Mononuclear cell (primary cell): Measurements from ENCODE around the gene NUDT12. TPM values are rescaled to one million over a fixed set of nuclear protein-coding genes. Genes with fewer than 3 reads are reported as not detected.

ENCODE experiments used
- H3K27me3 ChIP-seq: 2 replicates; pipeline ENCODE4 v1.6.0; 2011; ENCODE audit warnings: low read length, control low read depth; ENCODE audit not compliant: insufficient read depth
- H3K4me1 ChIP-seq: 2 replicates; pipeline ENCODE4 v1.5.1; 2011; ENCODE audit warnings: mild to moderate bottlenecking, low read length, control low read depth; ENCODE audit not compliant: insufficient read depth
- H3K4me3 ChIP-seq: 2 replicates; pipeline ENCODE4 v1.5.1; 2011; ENCODE audit warnings: mild to moderate bottlenecking, low read length, moderate library complexity
- H3K9me3 ChIP-seq: 2 replicates; pipeline ENCODE4 v1.5.1; 2011; ENCODE audit warnings: low read depth, mild to moderate bottlenecking, control low read depth, low read length
- total RNA-seq: library from RNA; depleted of rRNA; stranded (reverse); fragments of >200 nt; gene quantifications from one replicate; pipeline ENCODE4 v1.2.3, GENCODE V29; 2012

NUDT12 gene
- total RNA-seq, 1 donor: 1.4 TPM

GRCh38 chr5:103569313-103570060, 6.9 kb upstream of the NUDT12 start:
- H3K27me3 ChIP-seq: peaks cover 3% of the 10 kb centered on the region
- no peaks in the 10 kb centered on the region for H3K4me1 ChIP-seq
- H3K9me3 ChIP-seq: no peaks in the 10 kb centered on the region
- no peak overlapping the region for H3K4me3 ChIP-seq

- Histone ChIP-seq H3K27me3 (no peaks in the 10 kb centered on the region), H3K4me3 (no peak overlapping the region), H3K9me3 (no peaks in the 10 kb centered on the region), H3K4me1 (peaks cover 6% of the 10 kb centered on the region)
Measured at GRCh38 chr5:103565719-103566118, 3.1 kb upstream of the NUDT12 start.

GRCh38 chr5:103561685-103562452, 720 bp downstream of the NUDT12 start:
- H3K4me3 ChIP-seq: peak overlapping the region; percentile 45

GRCh38 chr5:103560826-103561225, 1.8 kb downstream of the NUDT12 start:
- no peaks in the 10 kb centered on the region for H3K27me3 ChIP-seq
- no peaks in the 10 kb centered on the region for H3K9me3 ChIP-seq
- H3K4me3 ChIP-seq: no peak overlapping the region
- peaks cover 6% of the 10 kb centered on the region for H3K4me1 ChIP-seq

More at GRCh38 chr5:103561685-103562452, 720 bp downstream of the NUDT12 start:
- Histone ChIP-seq H3K27me3 (no peaks in the 10 kb centered on the region), H3K9me3 (no peaks in the 10 kb centered on the region), H3K4me1 (peaks cover 6% of the 10 kb centered on the region)

GRCh38 chr5:103546858-103547257, 15.7 kb downstream of the NUDT12 start:
- H3K9me3 ChIP-seq: no peaks in the 10 kb centered on the region
- H3K27me3 ChIP-seq: no peaks in the 10 kb centered on the region
- no peaks in the 10 kb centered on the region for H3K4me1 ChIP-seq
- no peak overlapping the region for H3K4me3 ChIP-seq

- H3K4me3 ChIP-seq: no peak overlapping the region
- H3K9me3 ChIP-seq: no peaks in the 10 kb centered on the region
- no peaks in the 10 kb centered on the region for H3K4me1 ChIP-seq
- H3K27me3 ChIP-seq: no peaks in the 10 kb centered on the region
Measured at GRCh38 chr5:103542441-103542840, 20.1 kb downstream of the NUDT12 start.

- Histone ChIP-seq H3K4me1 (no peaks in the 10 kb centered on the region), H3K9me3 (no peaks in the 10 kb centered on the region), H3K4me3 (no peak overlapping the region), H3K27me3 (no peaks in the 10 kb centered on the region)
Measured at GRCh38 chr5:103541569-103541968, 21.0 kb downstream of the NUDT12 start.

- no peaks in the 10 kb centered on the region for H3K27me3 ChIP-seq
- no peak overlapping the region for H3K4me3 ChIP-seq
- H3K4me1 ChIP-seq: no peaks in the 10 kb centered on the region
- H3K9me3 ChIP-seq: no peaks in the 10 kb centered on the region
Measured at GRCh38 chr5:103541114-103541513, 21.5 kb downstream of the NUDT12 start.

- no peak overlapping the region for H3K4me3 ChIP-seq
- no peaks in the 10 kb centered on the region for H3K9me3 ChIP-seq
- H3K4me1 ChIP-seq: no peaks in the 10 kb centered on the region
- no peaks in the 10 kb centered on the region for H3K27me3 ChIP-seq
Measured at GRCh38 chr5:103539376-103540330, 22.9 kb downstream of the NUDT12 start.

GRCh38 chr5:103532086-103532734, 30.4 kb downstream of the NUDT12 start:
- Histone ChIP-seq H3K9me3 (no peaks in the 10 kb centered on the region), H3K27me3 (no peaks in the 10 kb centered on the region), H3K4me3 (no peak overlapping the region), H3K4me1 (no peaks in the 10 kb centered on the region)

GRCh38 chr5:103526164-103526915, 36.2 kb downstream of the NUDT12 start:
- Histone ChIP-seq H3K4me1 (no peaks in the 10 kb centered on the region), H3K9me3 (no peaks in the 10 kb centered on the region), H3K27me3 (no peaks in the 10 kb centered on the region), H3K4me3 (no peak overlapping the region)

GRCh38 chr5:103525361-103525760, 37.2 kb downstream of the NUDT12 start:
- Histone ChIP-seq H3K4me3 (no peak overlapping the region), H3K9me3 (no peaks in the 10 kb centered on the region), H3K4me1 (no peaks in the 10 kb centered on the region), H3K27me3 (no peaks in the 10 kb centered on the region)

GRCh38 chr5:103523319-103523718, 39.3 kb downstream of the NUDT12 start:
- Histone ChIP-seq H3K9me3 (no peaks in the 10 kb centered on the region), H3K4me3 (no peak overlapping the region), H3K4me1 (no peaks in the 10 kb centered on the region), H3K27me3 (no peaks in the 10 kb centered on the region)

GRCh38 chr5:103522586-103522985, 40.0 kb downstream of the NUDT12 start:
- H3K4me1 ChIP-seq: no peaks in the 10 kb centered on the region

More at GRCh38 chr5:103522586-103522985, 40.0 kb downstream of the NUDT12 start:
- H3K27me3 ChIP-seq: no peaks in the 10 kb centered on the region
- no peak overlapping the region for H3K4me3 ChIP-seq
- no peaks in the 10 kb centered on the region for H3K9me3 ChIP-seq
